ENCODE results near the gene PCDH18.

- TF ChIP-seq CTCF (optimal IDR thresholded peaks at IDR 0.05 in 1 of 3, IDR thresholded peaks at IDR 0.05 in 1 of 3, conservative IDR thresholded peaks at IDR 0.05 in 1 of 3; ENCODE audit: extremely low read depth in 1 of 3, insufficient read depth in 2 of 3, low read length in 3 of 3) (no peak), EZH2 (IDR thresholded peaks at IDR 0.05; ENCODE audit: low read length) (no peak)
These were observed 61.5 kb downstream of the PCDH18 start for GRCh38 chr4:137470806-137471205.

All from keratinocyte (primary cell).